Type B pancreatic cell (in vitro differentiated cells): ENCODE data around the gene ADAMTS17. TPM values are rescaled to one million over a fixed set of nuclear protein-coding genes. Genes with fewer than 3 reads are reported as not detected.

Source experiments
- DNase-seq: peaks from one replicate; pipeline ENCODE4 v3.0.0; 2021; ENCODE audit warnings: mixed read lengths; ENCODE audit not compliant: unreplicated experiment; ENCODE audit errors: extremely low spot score
- H3K27ac Mint-ChIP-seq: 2 replicates; pipeline ENCODE4 v1.8.0; 2021; ENCODE audit warnings: mild to moderate bottlenecking, mixed read lengths
- H3K27me3 Mint-ChIP-seq: 2 replicates; pipeline ENCODE4 v1.8.0; 2021; ENCODE audit warnings: mixed read lengths
- H3K36me3 Mint-ChIP-seq: 2 replicates; pipeline ENCODE4 v1.8.0; 2021; ENCODE audit warnings: mixed read lengths
- H3K4me1 Mint-ChIP-seq: one replicate; pipeline ENCODE4 v1.8.0; 2021; ENCODE audit warnings: mixed read lengths; ENCODE audit not compliant: unreplicated experiment
- H3K4me3 Mint-ChIP-seq: 2 replicates; pipeline ENCODE4 v1.8.0; 2021; ENCODE audit warnings: mild to moderate bottlenecking, mixed read lengths
- H3K9me3 Mint-ChIP-seq: 2 replicates; pipeline ENCODE4 v1.8.0; 2021; ENCODE audit warnings: mixed read lengths
- total RNA-seq: library from RNA; stranded (reverse); gene quantifications from 2 replicates; pipeline ENCODE4 v1.2.1, GENCODE V29; 2021; ENCODE audit warnings: low replicate concordance
- TF ChIP-seq, protein P1 (sequence below): fragments of 200-600 bp; sonication (generic); conservative IDR thresholded peaks from 2 replicates; pipeline ENCODE4 v1.5.0; 2021; ENCODE audit warnings: antibody characterized with exemption, mild to moderate bottlenecking

The ADAMTS17 gene
- total RNA-seq, 1 donor from 2014 or later = 18.3 TPM

DNA sequence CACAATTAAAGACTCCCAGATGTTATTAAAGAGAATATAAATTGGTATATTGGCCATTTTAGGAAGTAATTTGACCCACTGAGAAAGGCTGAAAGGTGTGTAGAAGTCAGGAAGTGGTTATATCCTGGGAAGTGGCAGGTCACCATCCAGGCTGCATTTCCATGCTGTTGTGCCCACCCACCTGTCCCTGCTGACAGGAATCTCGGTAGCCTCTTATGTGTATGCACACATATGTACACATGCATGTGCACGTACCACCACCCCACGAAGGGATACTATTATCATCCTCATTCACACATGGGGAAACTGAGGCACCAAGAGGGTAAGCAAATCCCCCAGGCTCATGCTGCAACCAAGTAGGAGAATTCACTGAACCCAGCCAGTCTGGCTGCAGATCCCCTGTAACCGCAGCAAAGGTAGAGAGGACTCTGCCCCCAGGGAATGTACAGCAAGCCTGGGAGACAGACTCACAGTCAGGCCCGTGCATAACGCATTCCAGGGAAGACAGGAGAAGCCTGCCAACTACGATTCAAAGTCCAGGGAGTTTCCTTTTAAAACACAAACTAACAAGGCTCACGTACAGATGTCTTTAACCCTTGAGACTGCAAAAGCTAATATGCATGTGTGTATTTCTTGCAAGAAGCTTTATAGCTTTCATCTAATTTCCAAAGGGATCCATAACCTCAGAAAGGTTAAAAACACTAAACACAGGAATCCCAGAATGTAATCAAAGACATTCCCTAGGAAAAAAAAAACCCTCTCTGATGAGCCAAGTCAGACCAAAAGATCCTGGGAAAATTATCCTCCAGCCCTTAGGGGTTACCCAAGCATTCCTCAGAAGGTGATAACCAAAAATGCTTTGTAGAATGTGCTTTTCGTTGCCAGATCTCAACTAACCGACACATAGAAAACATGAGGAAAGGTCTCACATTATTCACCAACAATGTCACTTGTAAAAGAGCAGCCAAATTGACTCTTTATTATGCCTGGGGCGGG lies 129.6 kb downstream of the ADAMTS17 start:
- H3K27ac Mint-ChIP-seq = peak overlapping the region; percentile 25
- TF ChIP-seq, protein P1, sequence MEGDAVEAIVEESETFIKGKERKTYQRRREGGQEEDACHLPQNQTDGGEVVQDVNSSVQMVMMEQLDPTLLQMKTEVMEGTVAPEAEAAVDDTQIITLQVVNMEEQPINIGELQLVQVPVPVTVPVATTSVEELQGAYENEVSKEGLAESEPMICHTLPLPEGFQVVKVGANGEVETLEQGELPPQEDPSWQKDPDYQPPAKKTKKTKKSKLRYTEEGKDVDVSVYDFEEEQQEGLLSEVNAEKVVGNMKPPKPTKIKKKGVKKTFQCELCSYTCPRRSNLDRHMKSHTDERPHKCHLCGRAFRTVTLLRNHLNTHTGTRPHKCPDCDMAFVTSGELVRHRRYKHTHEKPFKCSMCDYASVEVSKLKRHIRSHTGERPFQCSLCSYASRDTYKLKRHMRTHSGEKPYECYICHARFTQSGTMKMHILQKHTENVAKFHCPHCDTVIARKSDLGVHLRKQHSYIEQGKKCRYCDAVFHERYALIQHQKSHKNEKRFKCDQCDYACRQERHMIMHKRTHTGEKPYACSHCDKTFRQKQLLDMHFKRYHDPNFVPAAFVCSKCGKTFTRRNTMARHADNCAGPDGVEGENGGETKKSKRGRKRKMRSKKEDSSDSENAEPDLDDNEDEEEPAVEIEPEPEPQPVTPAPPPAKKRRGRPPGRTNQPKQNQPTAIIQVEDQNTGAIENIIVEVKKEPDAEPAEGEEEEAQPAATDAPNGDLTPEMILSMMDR = no peak
- no peaks in the 10 kb centered on the region for H3K27me3 Mint-ChIP-seq
- no peaks in the 10 kb centered on the region for H3K36me3 Mint-ChIP-seq
- H3K4me1 Mint-ChIP-seq = peaks cover 21% of the 10 kb centered on the region
- no peaks in the 10 kb centered on the region for H3K9me3 Mint-ChIP-seq
- DNase-seq = no peak
- H3K4me3 Mint-ChIP-seq = peak overlapping the region; percentile 7

DNA sequence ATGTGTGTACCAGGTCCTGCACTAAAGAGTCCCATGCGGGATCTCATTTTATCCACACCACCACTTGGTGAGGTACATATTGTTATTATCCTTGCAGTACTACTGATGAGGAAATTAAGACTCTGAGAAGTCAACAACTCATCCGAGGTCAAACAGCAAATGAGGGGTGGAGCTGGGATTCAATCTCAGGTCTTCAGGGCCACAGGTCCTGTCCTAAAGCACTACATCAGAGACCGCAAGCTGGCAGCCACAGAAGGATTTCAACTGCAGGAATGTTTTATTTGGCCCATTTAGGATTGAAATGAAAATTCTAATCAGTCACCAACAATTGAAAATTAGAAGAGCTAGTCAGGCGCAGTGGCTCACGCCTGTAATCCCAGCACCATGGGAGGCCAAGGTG lies 131.4 kb downstream of the ADAMTS17 start:
- Mint-ChIP-seq H3K27ac (no peak overlapping the region), H3K36me3 (no peaks in the 10 kb centered on the region), H3K9me3 (no peaks in the 10 kb centered on the region), H3K4me1 (peaks cover 32% of the 10 kb centered on the region), H3K4me3 (no peak overlapping the region), H3K27me3 (no peaks in the 10 kb centered on the region)
- TF ChIP-seq, protein P1 = no peak
- no peak for DNase-seq

DNA sequence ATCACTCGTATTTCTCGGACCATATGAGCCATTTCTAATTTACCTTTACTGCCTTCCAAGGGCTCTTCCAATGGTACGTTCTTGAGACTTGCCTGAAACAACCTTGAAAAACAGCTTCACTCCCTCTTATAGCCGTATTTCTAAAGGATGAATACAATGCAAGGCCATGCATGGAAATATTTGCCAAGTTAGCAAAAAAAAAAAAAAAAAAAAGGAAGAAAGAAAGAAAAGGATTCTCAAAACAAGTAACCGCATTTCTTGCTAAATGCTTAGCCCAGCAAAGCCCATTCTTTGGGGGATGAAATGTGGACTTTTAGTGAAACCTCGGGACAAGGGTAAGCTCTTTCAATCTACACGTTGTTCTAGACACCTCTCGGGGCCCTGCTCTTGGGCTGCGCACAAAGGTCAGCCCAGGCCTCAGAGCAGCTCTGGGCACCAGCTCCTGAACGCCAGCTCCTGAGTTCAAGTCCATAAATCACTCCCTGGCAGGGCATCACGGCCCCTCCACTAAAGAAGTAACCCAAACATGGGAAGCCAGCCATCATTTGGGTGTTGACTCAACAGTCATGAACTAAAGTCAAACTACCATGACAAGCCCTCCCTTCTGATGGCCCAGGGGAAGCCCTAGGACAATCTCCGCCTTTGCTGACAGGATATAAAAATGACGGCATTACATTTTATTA lies 132.7 kb downstream of the ADAMTS17 start:
- TF ChIP-seq, protein P1 = no peak
- H3K36me3 Mint-ChIP-seq = peaks cover 6% of the 10 kb centered on the region
- no peak for DNase-seq
- H3K27ac Mint-ChIP-seq = no peak overlapping the region
- H3K4me3 Mint-ChIP-seq = no peak overlapping the region
- H3K4me1 Mint-ChIP-seq = peaks cover 32% of the 10 kb centered on the region
- no peaks in the 10 kb centered on the region for H3K9me3 Mint-ChIP-seq
- H3K27me3 Mint-ChIP-seq = no peaks in the 10 kb centered on the region

DNA sequence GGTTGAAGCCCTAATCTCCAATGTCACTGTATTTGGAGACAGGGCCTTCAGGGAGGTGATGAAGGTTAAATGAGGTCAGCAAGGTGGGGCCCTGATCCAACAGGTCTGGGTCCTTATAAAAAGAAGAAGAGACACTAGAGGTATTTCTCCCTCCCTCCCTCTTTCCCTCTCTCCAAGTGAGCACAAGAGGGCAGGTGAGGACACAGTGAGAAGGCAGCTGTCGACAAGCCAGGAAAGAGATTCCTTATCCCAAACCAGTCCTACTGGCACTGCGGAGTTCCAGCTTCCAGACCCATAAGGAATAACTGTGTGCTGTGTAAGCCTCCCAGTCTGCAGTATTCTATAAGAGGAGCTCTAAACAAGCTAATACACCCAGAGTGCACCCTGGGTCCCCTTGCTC lies 134.7 kb downstream of the ADAMTS17 start:
- no peak for DNase-seq
- Mint-ChIP-seq H3K36me3 (peaks cover 6% of the 10 kb centered on the region), H3K4me1 (peaks cover 34% of the 10 kb centered on the region), H3K27me3 (no peaks in the 10 kb centered on the region), H3K9me3 (no peaks in the 10 kb centered on the region), H3K27ac (peak overlapping the region; percentile 93), H3K4me3 (peak overlapping the region; percentile 66)
- TF ChIP-seq, protein P1 = no peak

DNA sequence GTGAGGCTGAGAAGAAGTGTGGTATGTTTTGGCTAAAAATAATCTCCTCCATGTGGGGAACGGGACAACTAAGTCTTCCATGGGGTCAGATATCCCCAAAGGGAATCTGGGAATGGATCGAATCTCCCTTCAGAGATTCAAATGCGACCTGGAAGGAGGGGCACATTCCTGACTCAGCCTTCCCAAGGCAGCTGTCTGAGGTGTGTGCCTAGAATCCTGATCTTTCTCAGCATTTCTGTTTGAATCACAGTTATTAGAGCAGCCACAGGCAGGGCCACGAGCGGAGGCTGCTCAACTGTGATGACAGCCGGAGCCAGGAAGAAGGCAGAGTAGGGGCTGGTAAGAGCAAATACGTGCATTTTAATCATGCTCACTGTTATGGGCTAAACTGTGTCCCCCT lies 135.1 kb downstream of the ADAMTS17 start:
- Mint-ChIP-seq H3K4me1 (peaks cover 34% of the 10 kb centered on the region), H3K4me3 (peak overlapping the region; percentile 66), H3K27me3 (no peaks in the 10 kb centered on the region), H3K27ac (peak overlapping the region; percentile 93), H3K36me3 (peaks cover 6% of the 10 kb centered on the region), H3K9me3 (no peaks in the 10 kb centered on the region)
- no peak for DNase-seq
- TF ChIP-seq, protein P1 = no peak
